Transverse colon (tissue), 4 donors: Measurements from ENCODE around the gene CCDC61. TPM values are rescaled to one million over a fixed set of nuclear protein-coding genes. Genes with fewer than 3 reads are reported as not detected.

Source experiments
- DNase-seq: peaks from one replicate; pipeline ENCODE4 v3.0.0-alpha.2; 2019
- H3K27ac ChIP-seq, 4 donors: fragments of 200-600 bp; sonication (generic); 2 replicates each; pipeline ENCODE4 v1.5.1; 2016 to 2018; ENCODE audit warnings: inconsistent platforms in 4 of 4
- H3K27me3 ChIP-seq: fragments of 200-600 bp; sonication (generic); 2 replicates; pipeline ENCODE4 v1.5.1; 2017; ENCODE audit warnings: inconsistent platforms
- H3K36me3 ChIP-seq, 4 donors: fragments of 200-600 bp; sonication (generic); 2 replicates each; pipeline ENCODE4 v1.5.1; 2017 to 2019; ENCODE audit warnings: inconsistent platforms in 4 of 4
- H3K4me1 ChIP-seq, 4 donors: fragments of 200-600 bp; sonication (generic); 2 replicates each; pipeline ENCODE4 v1.5.1; 2017 to 2020; ENCODE audit warnings: inconsistent platforms in 4 of 4
- H3K4me3 ChIP-seq, 4 donors: fragments of 200-600 bp; sonication (generic); 1 replicate in 1 of 4; 2 replicates in 3 of 4; pipeline versions ENCODE4 v1.5.1 to v1.6.1; 2017 to 2019; ENCODE audit warnings: inconsistent platforms in 4 of 4
- H3K9me3 ChIP-seq, 2 donors: fragments of 200-600 bp; sonication (generic); 2 replicates each; pipeline ENCODE4 v1.5.1; 2017 to 2019; ENCODE audit warnings: inconsistent platforms in 2 of 2
- EP300 ChIP-seq: sonication (generic); formaldehyde crosslinking; IDR thresholded peaks from one replicate; pipeline ENCODE4 v1.6.1; 2017; ENCODE audit warnings: antibody characterized with exemption, low read depth
- POLR2A ChIP-seq: fragments of 450-650 bp; IDR thresholded peaks from one replicate; pipeline ENCODE4 v1.6.1; 2016; ENCODE audit warnings: antibody characterized with exemption, mild to moderate bottlenecking, moderate library complexity
- POLR2AphosphoS5 ChIP-seq, 3 donors: sonication (generic); formaldehyde crosslinking; IDR thresholded peaks; one replicate each; pipeline ENCODE4 v1.6.1; 2016; ENCODE audit warnings: antibody characterized with exemption in 3 of 3
- WGBS, 2 donors: methylation state at CpG; one replicate each; pipeline ENCODE4 v1.1.5; 2018; ENCODE audit warnings: low coverage in 1 of 2; 5-methylcytosine and 5-hydroxymethylcytosine counted together
- in situ Hi-C, 4 donors: fragments of 200-750 bp; cut with MboI; loops; one replicate each; pipeline versions ENCODE4 v1.15.0 to v1.15.1; 2017; ENCODE audit warnings: low sequenced_read_pairs in 3 of 4, low pct_ligation_motif_present in 1 of 4, low pct_unique_long_range_greater_than_20kb in 1 of 4
- intact Hi-C: fragments of 100-400 bp; cut with DNase I; formaldehyde crosslinking; loops from one replicate; pipeline ENCODE4 v1.15.1; 2023; ENCODE audit warnings: low total_unique reads
- total RNA-seq, 4 donors: library from RNA; depleted of rRNA; stranded (reverse); fragments of >200 nt; gene quantifications; one replicate each; pipeline ENCODE4 v1.1.0, GENCODE V29; 2016
- TF ChIP-seq, protein P1 (sequence below), 5 experiments: fragments of 200-600 bp in 3 of 5; fragments of 450-650 bp in 2 of 5; sonication (generic) in 3 of 5; IDR thresholded peaks; 1 replicate in 2 of 5; 2 replicates in 3 of 5; pipeline ENCODE4 v1.5.1; 2016 to 2017; ENCODE audit warnings: antibody characterized with exemption in 5 of 5, inconsistent platforms in 3 of 5, mild to moderate bottlenecking in 2 of 5, moderate library complexity in 1 of 5

Gene CCDC61
- total RNA-seq, 4 donors from 2014 or later = 7.8 to 18.7 (median 10.6) TPM

- peaks cover 44% of the 10 kb centered on the region for H3K27me3 ChIP-seq
- intact Hi-C loops (no loop called here), in situ Hi-C loops (no loop called here)
- no peaks in the 10 kb centered on the region for H3K9me3 ChIP-seq
- H3K36me3 ChIP-seq = no peaks in the 10 kb centered on the region
- DNase-seq = no peak
- H3K4me3 ChIP-seq = no peak overlapping the region
- WGBS, 2 donors = 42 to 60% methylated on average over 5 to 12 of the region's 12 CpGs
- TF ChIP-seq POLR2A = no peak
- TF ChIP-seq EP300 = no peak
- TF ChIP-seq, protein P1, sequence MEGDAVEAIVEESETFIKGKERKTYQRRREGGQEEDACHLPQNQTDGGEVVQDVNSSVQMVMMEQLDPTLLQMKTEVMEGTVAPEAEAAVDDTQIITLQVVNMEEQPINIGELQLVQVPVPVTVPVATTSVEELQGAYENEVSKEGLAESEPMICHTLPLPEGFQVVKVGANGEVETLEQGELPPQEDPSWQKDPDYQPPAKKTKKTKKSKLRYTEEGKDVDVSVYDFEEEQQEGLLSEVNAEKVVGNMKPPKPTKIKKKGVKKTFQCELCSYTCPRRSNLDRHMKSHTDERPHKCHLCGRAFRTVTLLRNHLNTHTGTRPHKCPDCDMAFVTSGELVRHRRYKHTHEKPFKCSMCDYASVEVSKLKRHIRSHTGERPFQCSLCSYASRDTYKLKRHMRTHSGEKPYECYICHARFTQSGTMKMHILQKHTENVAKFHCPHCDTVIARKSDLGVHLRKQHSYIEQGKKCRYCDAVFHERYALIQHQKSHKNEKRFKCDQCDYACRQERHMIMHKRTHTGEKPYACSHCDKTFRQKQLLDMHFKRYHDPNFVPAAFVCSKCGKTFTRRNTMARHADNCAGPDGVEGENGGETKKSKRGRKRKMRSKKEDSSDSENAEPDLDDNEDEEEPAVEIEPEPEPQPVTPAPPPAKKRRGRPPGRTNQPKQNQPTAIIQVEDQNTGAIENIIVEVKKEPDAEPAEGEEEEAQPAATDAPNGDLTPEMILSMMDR (IDR thresholded peaks at IDR 0.05) = no peak
- no peak for TF ChIP-seq POLR2AphosphoS5 (IDR thresholded peaks at IDR 0.05)
- H3K4me1 ChIP-seq = no peaks in the 10 kb centered on the region
- no peak overlapping the region for H3K27ac ChIP-seq
These were observed 36.3 kb upstream of the CCDC61 start for GRCh38 chr19:45958769-45959516.

- no peaks in the 10 kb centered on the region for H3K9me3 ChIP-seq
- H3K27me3 ChIP-seq = peaks cover 41% of the 10 kb centered on the region
- intact Hi-C loops = no loop called here
- TF ChIP-seq, protein P1 (IDR thresholded peaks at IDR 0.05) = no peak
- no peak for TF ChIP-seq POLR2AphosphoS5 (IDR thresholded peaks at IDR 0.05)
- TF ChIP-seq POLR2A = no peak
- TF ChIP-seq EP300 = no peak
- H3K4me3 ChIP-seq = no peak overlapping the region
- no peak for DNase-seq
- H3K4me1 ChIP-seq = no peaks in the 10 kb centered on the region
- 64 to 76% methylated on average over 5 to 8 of the region's 8 CpGs for WGBS, 2 donors
- in situ Hi-C loops = no loop called here
- H3K36me3 ChIP-seq = no peaks in the 10 kb centered on the region
- H3K27ac ChIP-seq = no peak overlapping the region
These were observed 35.7 kb upstream of the CCDC61 start for GRCh38 chr19:45959517-45960025.

GRCh38 chr19:45960595-45961235 is 34.6 kb upstream of the CCDC61 start:
- H3K27me3 ChIP-seq = peaks cover 47% of the 10 kb centered on the region
- H3K4me1 ChIP-seq = no peaks in the 10 kb centered on the region
- H3K27ac ChIP-seq = no peak overlapping the region
- no peaks in the 10 kb centered on the region for H3K36me3 ChIP-seq
- WGBS, 2 donors = 4 to 19% methylated on average over 4 to 17 of the region's 19 CpGs
- TF ChIP-seq, protein P1 (IDR thresholded peaks at IDR 0.05) = no peak
- TF ChIP-seq EP300 (no peak), POLR2AphosphoS5 (IDR thresholded peaks at IDR 0.05) (no peak), POLR2A (no peak)
- no peaks in the 10 kb centered on the region for H3K9me3 ChIP-seq
- no peak for DNase-seq
- H3K4me3 ChIP-seq = no peak overlapping the region
- in situ Hi-C loops = no loop called here
- intact Hi-C loops = no loop called here

GRCh38 chr19:45962021-45962420 is 33.2 kb upstream of the CCDC61 start:
- H3K27ac ChIP-seq = no peak overlapping the region
- WGBS, 2 donors = 71 to 78% methylated on average over 10 to 15 of the region's 15 CpGs
- in situ Hi-C loops (no loop called here), intact Hi-C loops (no loop called here)
- H3K4me3 ChIP-seq = no peak overlapping the region
- no peaks in the 10 kb centered on the region for H3K4me1 ChIP-seq
- peaks cover 51% of the 10 kb centered on the region for H3K27me3 ChIP-seq
- TF ChIP-seq POLR2AphosphoS5 (IDR thresholded peaks at IDR 0.05) = no peak
- TF ChIP-seq, protein P1 (IDR thresholded peaks at IDR 0.05) = no peak
- no peaks in the 10 kb centered on the region for H3K36me3 ChIP-seq
- H3K9me3 ChIP-seq = no peaks in the 10 kb centered on the region
- no peak for DNase-seq
